Mucosa of stomach (tissue), 1 donor: ENCODE data around the gene SHISA8.

Experiments
- H3K27me3 ChIP-seq: one replicate; pipeline ENCODE4 v1.7.0; 2013; ENCODE audit warnings: mild to moderate bottlenecking, low read length; ENCODE audit not compliant: control insufficient read depth, insufficient read depth
- H3K36me3 ChIP-seq: one replicate; pipeline ENCODE4 v1.7.0; 2013; ENCODE audit warnings: low read length; ENCODE audit not compliant: control insufficient read depth, insufficient read depth
- H3K4me1 ChIP-seq: one replicate; pipeline ENCODE4 v1.7.0; 2013; ENCODE audit warnings: mild to moderate bottlenecking, low read length; ENCODE audit not compliant: control insufficient read depth, insufficient read depth
- H3K4me3 ChIP-seq: one replicate; pipeline ENCODE4 v1.7.0; 2013; ENCODE audit warnings: low read length
- H3K9ac ChIP-seq: one replicate; pipeline ENCODE4 v1.7.0; 2013; ENCODE audit warnings: mild to moderate bottlenecking, low read length, moderate library complexity
- H3K9me3 ChIP-seq: one replicate; pipeline ENCODE4 v1.7.0; 2013; ENCODE audit warnings: mild to moderate bottlenecking, low read length, moderate library complexity; ENCODE audit not compliant: control insufficient read depth
- donor health status: Pancreatic carcinoma.

Gene SHISA8

GRCh38 chr22:41898645-41899044 is 16.2 kb downstream of the SHISA8 start:
- Histone ChIP-seq H3K36me3 (peaks cover 15% of the 10 kb centered on the region), H3K27me3 (no peaks in the 10 kb centered on the region), H3K9me3 (no peaks in the 10 kb centered on the region), H3K4me1 (peaks cover 11% of the 10 kb centered on the region), H3K9ac (no peak overlapping the region), H3K4me3 (no peak overlapping the region)

- no peaks in the 10 kb centered on the region for H3K9me3 ChIP-seq
- H3K36me3 ChIP-seq: peaks cover 9% of the 10 kb centered on the region
- no peak overlapping the region for H3K9ac ChIP-seq
- H3K4me1 ChIP-seq: no peaks in the 10 kb centered on the region
- no peak overlapping the region for H3K4me3 ChIP-seq
- no peaks in the 10 kb centered on the region for H3K27me3 ChIP-seq
Observed at GRCh38 chr22:41893591-41894375, 21.1 kb downstream of the SHISA8 start.

- no peaks in the 10 kb centered on the region for H3K4me1 ChIP-seq
- no peaks in the 10 kb centered on the region for H3K9me3 ChIP-seq
- no peak overlapping the region for H3K9ac ChIP-seq
- no peaks in the 10 kb centered on the region for H3K27me3 ChIP-seq
- H3K36me3 ChIP-seq: peaks cover 12% of the 10 kb centered on the region
- no peak overlapping the region for H3K4me3 ChIP-seq
Observed at GRCh38 chr22:41892721-41893120, 22.2 kb downstream of the SHISA8 start.

GRCh38 chr22:41891407-41891806 is 23.5 kb downstream of the SHISA8 start:
- H3K4me3 ChIP-seq: no peak overlapping the region
- H3K36me3 ChIP-seq: peaks cover 18% of the 10 kb centered on the region
- no peaks in the 10 kb centered on the region for H3K27me3 ChIP-seq
- no peak overlapping the region for H3K9ac ChIP-seq
- H3K4me1 ChIP-seq: no peaks in the 10 kb centered on the region
- H3K9me3 ChIP-seq: no peaks in the 10 kb centered on the region

GRCh38 chr22:41888627-41889200 is 26.2 kb downstream of the SHISA8 start:
- no peak overlapping the region for H3K4me3 ChIP-seq
- H3K9me3 ChIP-seq: no peaks in the 10 kb centered on the region
- H3K9ac ChIP-seq: no peak overlapping the region
- H3K36me3 ChIP-seq: peaks cover 26% of the 10 kb centered on the region
- no peaks in the 10 kb centered on the region for H3K27me3 ChIP-seq
- no peaks in the 10 kb centered on the region for H3K4me1 ChIP-seq

- Histone ChIP-seq H3K9me3 (no peaks in the 10 kb centered on the region), H3K4me1 (no peaks in the 10 kb centered on the region), H3K27me3 (no peaks in the 10 kb centered on the region), H3K4me3 (no peak overlapping the region), H3K36me3 (peaks cover 36% of the 10 kb centered on the region), H3K9ac (no peak overlapping the region)
Observed at GRCh38 chr22:41885516-41885915, 29.4 kb downstream of the SHISA8 start.

GRCh38 chr22:41885116-41885515 is 29.8 kb downstream of the SHISA8 start:
- no peak overlapping the region for H3K9ac ChIP-seq
- H3K36me3 ChIP-seq: peaks cover 36% of the 10 kb centered on the region
- H3K27me3 ChIP-seq: no peaks in the 10 kb centered on the region
- no peaks in the 10 kb centered on the region for H3K9me3 ChIP-seq
- no peak overlapping the region for H3K4me3 ChIP-seq
- no peaks in the 10 kb centered on the region for H3K4me1 ChIP-seq

GRCh38 chr22:41883400-41883799 is 31.5 kb downstream of the SHISA8 start:
- Histone ChIP-seq H3K36me3 (peaks cover 41% of the 10 kb centered on the region), H3K4me1 (no peaks in the 10 kb centered on the region), H3K9me3 (no peaks in the 10 kb centered on the region), H3K27me3 (no peaks in the 10 kb centered on the region), H3K9ac (no peak overlapping the region), H3K4me3 (no peak overlapping the region)

- no peaks in the 10 kb centered on the region for H3K9me3 ChIP-seq
- H3K4me1 ChIP-seq: no peaks in the 10 kb centered on the region
- peaks cover 33% of the 10 kb centered on the region for H3K36me3 ChIP-seq
- H3K27me3 ChIP-seq: no peaks in the 10 kb centered on the region
- no peak overlapping the region for H3K4me3 ChIP-seq
- no peak overlapping the region for H3K9ac ChIP-seq
Observed at GRCh38 chr22:41880653-41881052, 34.2 kb downstream of the SHISA8 start.

GRCh38 chr22:41876675-41877074 is 38.2 kb downstream of the SHISA8 start:
- H3K9me3 ChIP-seq: no peaks in the 10 kb centered on the region
- no peak overlapping the region for H3K9ac ChIP-seq
- H3K36me3 ChIP-seq: peaks cover 25% of the 10 kb centered on the region
- H3K27me3 ChIP-seq: no peaks in the 10 kb centered on the region
- no peak overlapping the region for H3K4me3 ChIP-seq
- H3K4me1 ChIP-seq: no peaks in the 10 kb centered on the region

- Histone ChIP-seq H3K27me3 (no peaks in the 10 kb centered on the region), H3K9ac (no peak overlapping the region), H3K4me3 (no peak overlapping the region), H3K4me1 (no peaks in the 10 kb centered on the region), H3K36me3 (peaks cover 22% of the 10 kb centered on the region), H3K9me3 (no peaks in the 10 kb centered on the region)
Observed at GRCh38 chr22:41876275-41876674, 38.6 kb downstream of the SHISA8 start.

- Histone ChIP-seq H3K36me3 (peaks cover 26% of the 10 kb centered on the region), H3K9ac (no peak overlapping the region)
Observed at GRCh38 chr22:41875531-41876270, 39.2 kb downstream of the SHISA8 start.

More at GRCh38 chr22:41875531-41876270, 39.2 kb downstream of the SHISA8 start:
- H3K4me1 ChIP-seq: no peaks in the 10 kb centered on the region
- H3K9me3 ChIP-seq: no peaks in the 10 kb centered on the region
- H3K27me3 ChIP-seq: no peaks in the 10 kb centered on the region
- no peak overlapping the region for H3K4me3 ChIP-seq
